Measurements from ENCODE around the gene TOP2A. TPM values are rescaled to one million over a fixed set of nuclear protein-coding genes. Genes with fewer than 3 reads are reported as not detected.

TOP2A gene
- total RNA-seq, 1 donor from 2014 or later = 91.0 TPM

GRCh38 chr17:40462343-40463121 lies 44.8 kb upstream of the TOP2A start:
- Mint-ChIP-seq H3K36me3 (no peaks in the 10 kb centered on the region), H3K27ac (peak overlapping the region; percentile 89), H3K9me3 (no peaks in the 10 kb centered on the region), H3K27me3 (ENCODE audit: low read depth) (no peaks in the 10 kb centered on the region), H3K4me1 (peaks cover 65% of the 10 kb centered on the region), H3K4me3 (no peak overlapping the region)
- no peak for DNase-seq (ENCODE audit: low spot score in 2 of 2, unreplicated experiment in 2 of 2)
- no peak for TF ChIP-seq CTCF (IDR thresholded peaks at IDR 0.05; ENCODE audit: unreplicated experiment)

- Mint-ChIP-seq H3K9me3 (no peaks in the 10 kb centered on the region), H3K4me3 (no peak overlapping the region), H3K4me1 (peaks cover 70% of the 10 kb centered on the region), H3K27me3 (ENCODE audit: low read depth) (no peaks in the 10 kb centered on the region), H3K36me3 (no peaks in the 10 kb centered on the region), H3K27ac (peak overlapping the region; percentile 89)
- DNase-seq (ENCODE audit: low spot score in 2 of 2, unreplicated experiment in 2 of 2) = no peak
- no peak for TF ChIP-seq CTCF (IDR thresholded peaks at IDR 0.05; ENCODE audit: unreplicated experiment)
Measured at GRCh38 chr17:40461732-40462342, 44.1 kb upstream of the TOP2A start.

- no peak overlapping the region for H3K4me3 Mint-ChIP-seq
- no peaks in the 10 kb centered on the region for H3K27me3 Mint-ChIP-seq (ENCODE audit: low read depth)
Measured at GRCh38 chr17:40460968-40461731, 43.5 kb upstream of the TOP2A start.

GRCh38 chr17:40460604-40460967 lies 42.9 kb upstream of the TOP2A start:
- Mint-ChIP-seq H3K4me3 (no peak overlapping the region), H3K27me3 (ENCODE audit: low read depth) (no peaks in the 10 kb centered on the region), H3K4me1 (peaks cover 70% of the 10 kb centered on the region), H3K9me3 (no peaks in the 10 kb centered on the region), H3K27ac (peak overlapping the region; percentile 66), H3K36me3 (peaks cover 5% of the 10 kb centered on the region)
- TF ChIP-seq CTCF (IDR thresholded peaks at IDR 0.05; ENCODE audit: unreplicated experiment) = no peak
- DNase-seq (ENCODE audit: low spot score in 2 of 2, unreplicated experiment in 2 of 2) = no peak

More at GRCh38 chr17:40460968-40461731, 43.5 kb upstream of the TOP2A start:
- Mint-ChIP-seq H3K4me1 (peaks cover 70% of the 10 kb centered on the region), H3K36me3 (no peaks in the 10 kb centered on the region), H3K9me3 (no peaks in the 10 kb centered on the region), H3K27ac (peak overlapping the region; percentile 89)
- no peak for TF ChIP-seq CTCF (IDR thresholded peaks at IDR 0.05; ENCODE audit: unreplicated experiment)
- DNase-seq (ENCODE audit: low spot score in 2 of 2, unreplicated experiment in 2 of 2) = no peak

GRCh38 chr17:40459636-40460603 lies 42.2 kb upstream of the TOP2A start:
- no peaks in the 10 kb centered on the region for H3K9me3 Mint-ChIP-seq
- DNase-seq (ENCODE audit: low spot score in 2 of 2, unreplicated experiment in 2 of 2) = no peak
- H3K27ac Mint-ChIP-seq = peak overlapping the region; percentile 16
- H3K27me3 Mint-ChIP-seq (ENCODE audit: low read depth) = no peaks in the 10 kb centered on the region
- no peak overlapping the region for H3K4me3 Mint-ChIP-seq
- H3K4me1 Mint-ChIP-seq = peaks cover 70% of the 10 kb centered on the region
- no peak for TF ChIP-seq CTCF (IDR thresholded peaks at IDR 0.05; ENCODE audit: unreplicated experiment)
- H3K36me3 Mint-ChIP-seq = peaks cover 7% of the 10 kb centered on the region
